Tibial nerve (tissue), 3 donors: Measurements from ENCODE around the gene JAK1.

Experiments used
- POLR2A ChIP-seq, 2 donors: fragments of 450-650 bp; IDR thresholded peaks; one replicate each; pipeline ENCODE4 v1.6.1; 2017; ENCODE audit warnings: antibody characterized with exemption in 2 of 2, mild to moderate bottlenecking in 2 of 2, moderate library complexity in 2 of 2
- TF ChIP-seq, protein P1 (sequence below), 5 experiments: fragments of 200-600 bp in 3 of 5; fragments of 450-650 bp in 2 of 5; sonication (generic) in 3 of 5; IDR thresholded peaks; one replicate each; pipeline ENCODE4 v1.5.1; 2016 to 2019; ENCODE audit warnings: antibody characterized with exemption in 5 of 5, mild to moderate bottlenecking in 3 of 5, moderate library complexity in 2 of 5

DNA sequence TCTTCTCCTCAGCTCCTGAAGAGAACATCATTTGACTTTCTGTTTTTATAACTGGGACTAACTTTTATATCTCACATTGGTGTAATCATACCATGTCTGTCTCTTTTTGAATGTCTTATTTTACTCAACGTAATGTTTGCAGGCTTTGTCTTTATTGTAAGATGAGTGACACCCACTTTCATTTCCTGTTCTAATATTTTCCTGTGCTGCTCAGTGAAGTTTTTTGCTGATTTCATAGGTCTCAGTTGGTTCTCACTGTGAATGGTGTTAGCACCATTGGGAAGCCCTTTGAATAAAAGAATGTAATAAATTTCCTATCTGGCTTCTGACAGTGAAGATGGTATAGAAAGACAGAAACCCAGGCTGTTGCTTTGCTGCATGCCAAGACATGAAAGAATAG lies 137.5 kb downstream of the JAK1 start:
- TF ChIP-seq, protein P1, sequence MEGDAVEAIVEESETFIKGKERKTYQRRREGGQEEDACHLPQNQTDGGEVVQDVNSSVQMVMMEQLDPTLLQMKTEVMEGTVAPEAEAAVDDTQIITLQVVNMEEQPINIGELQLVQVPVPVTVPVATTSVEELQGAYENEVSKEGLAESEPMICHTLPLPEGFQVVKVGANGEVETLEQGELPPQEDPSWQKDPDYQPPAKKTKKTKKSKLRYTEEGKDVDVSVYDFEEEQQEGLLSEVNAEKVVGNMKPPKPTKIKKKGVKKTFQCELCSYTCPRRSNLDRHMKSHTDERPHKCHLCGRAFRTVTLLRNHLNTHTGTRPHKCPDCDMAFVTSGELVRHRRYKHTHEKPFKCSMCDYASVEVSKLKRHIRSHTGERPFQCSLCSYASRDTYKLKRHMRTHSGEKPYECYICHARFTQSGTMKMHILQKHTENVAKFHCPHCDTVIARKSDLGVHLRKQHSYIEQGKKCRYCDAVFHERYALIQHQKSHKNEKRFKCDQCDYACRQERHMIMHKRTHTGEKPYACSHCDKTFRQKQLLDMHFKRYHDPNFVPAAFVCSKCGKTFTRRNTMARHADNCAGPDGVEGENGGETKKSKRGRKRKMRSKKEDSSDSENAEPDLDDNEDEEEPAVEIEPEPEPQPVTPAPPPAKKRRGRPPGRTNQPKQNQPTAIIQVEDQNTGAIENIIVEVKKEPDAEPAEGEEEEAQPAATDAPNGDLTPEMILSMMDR (IDR thresholded peaks at IDR 0.05) = no peak
- no peak for TF ChIP-seq POLR2A (IDR thresholded peaks at IDR 0.05)
